ENCODE data around the gene GDF9. TPM values are rescaled to one million over a fixed set of nuclear protein-coding genes. Genes with fewer than 3 reads are reported as not detected.

The GDF9 gene
- total RNA-seq, 1 experiment from 2014 or later, result 0.42 TPM

DNA sequence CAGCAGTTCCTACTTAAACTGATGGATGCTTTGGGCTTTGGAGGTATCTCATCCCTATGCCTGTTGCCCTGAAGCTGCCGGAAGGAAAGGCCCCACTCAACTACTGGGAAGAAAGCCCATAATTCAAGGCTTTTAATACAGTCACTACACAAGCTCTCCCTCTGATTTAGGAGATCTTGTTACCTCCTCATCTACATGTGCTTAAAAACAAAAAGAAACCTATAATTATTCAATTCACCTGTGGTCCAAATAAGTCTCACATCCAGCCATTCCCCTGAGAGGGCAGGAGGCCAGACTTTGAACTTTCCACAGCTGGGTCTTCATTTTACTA is 6.5 kb upstream of the GDF9 start:
- DNase-seq (ENCODE audit: low spot score) (no peak), ATAC-seq (no peak)
- CTCF ChIA-PET, result interaction anchor here (1.3 to 2.2 kb wide), 2 partner anchors 10 to 38 kb away, joined by 3 to 6 read pairs; no protein-coding TSS in a partner anchor

DNA sequence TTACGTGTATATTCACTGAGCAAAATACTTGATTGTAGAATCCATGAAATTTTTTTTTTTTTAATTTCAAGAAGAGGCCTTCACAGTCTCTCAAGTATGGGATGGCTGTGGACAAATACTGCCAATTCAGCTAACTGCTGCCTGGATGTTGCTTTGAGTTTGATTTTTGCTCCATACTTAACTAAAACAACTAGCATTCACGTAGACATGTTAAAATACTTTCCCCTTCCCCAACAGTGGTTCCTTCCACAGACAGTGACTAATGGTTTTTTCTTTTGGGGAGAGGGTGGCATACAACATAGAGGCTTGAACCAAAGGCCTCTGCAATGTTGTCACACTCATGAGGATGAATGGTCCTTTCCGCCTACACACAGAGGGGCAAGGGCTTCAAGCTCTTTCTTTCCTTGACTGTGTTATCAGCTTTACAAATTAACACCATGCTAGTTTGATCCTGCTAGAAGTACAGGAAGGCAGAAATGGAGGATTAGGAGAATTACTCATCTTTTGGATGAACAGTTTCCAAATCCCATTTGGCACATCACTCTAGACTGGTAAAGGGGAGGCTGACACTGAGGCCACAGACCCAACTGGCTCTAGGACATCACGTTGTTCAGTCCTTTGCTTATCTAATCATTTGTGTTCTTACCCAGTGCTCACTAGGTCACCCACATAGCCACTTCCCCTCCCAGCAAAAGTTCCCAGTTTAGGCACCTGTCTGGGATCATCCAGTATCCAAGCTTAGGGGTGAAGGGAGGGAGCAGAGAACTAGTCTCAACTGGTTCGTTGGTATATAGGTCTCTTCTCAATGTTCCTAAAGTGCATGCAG is 5.4 kb upstream of the GDF9 start:
- Mint-ChIP-seq H3K9me3 (no peaks in the 10 kb centered on the region), H3K27ac (no peak overlapping the region), H3K36me3 (peaks cover 27% of the 10 kb centered on the region), H3K4me3 (no peak overlapping the region), H3K27me3 (ENCODE audit: low read depth) (no peaks in the 10 kb centered on the region), H3K4me1 (peaks cover 7% of the 10 kb centered on the region)
- ChIA-PET CTCF (interaction anchor here (1.3 to 1.8 kb wide), 2 partner anchors 37 to 52 kb away, joined by 3 to 7 read pairs; no protein-coding TSS in a partner anchor), POLR2A (no interaction called here)
- ATAC-seq (no peak), DNase-seq (ENCODE audit: low spot score) (no peak)
- TF ChIP-seq GABPB1 (CRISPR knock-in tag; IDR thresholded peaks at IDR 0.05) (no peak), ZBTB21 (CRISPR knock-in tag; IDR thresholded peaks at IDR 0.05; ENCODE audit: borderline replicate concordance) (no peak), ATF1 (CRISPR knock-in tag; IDR thresholded peaks at IDR 0.05) (no peak), TP53 (CRISPR knock-in tag; IDR thresholded peaks at IDR 0.05) (no peak), FOXK1 (CRISPR knock-in tag; IDR thresholded peaks at IDR 0.05) (no peak)
- TF ChIP-seq, protein P1, sequence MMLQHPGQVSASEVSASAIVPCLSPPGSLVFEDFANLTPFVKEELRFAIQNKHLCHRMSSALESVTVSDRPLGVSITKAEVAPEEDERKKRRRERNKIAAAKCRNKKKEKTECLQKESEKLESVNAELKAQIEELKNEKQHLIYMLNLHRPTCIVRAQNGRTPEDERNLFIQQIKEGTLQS (CRISPR knock-in tag; conservative IDR thresholded peaks at IDR 0.05), result no peak
- TF ChIP-seq, protein P2, sequence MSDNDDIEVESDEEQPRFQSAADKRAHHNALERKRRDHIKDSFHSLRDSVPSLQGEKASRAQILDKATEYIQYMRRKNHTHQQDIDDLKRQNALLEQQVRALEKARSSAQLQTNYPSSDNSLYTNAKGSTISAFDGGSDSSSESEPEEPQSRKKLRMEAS (CRISPR knock-in tag; IDR thresholded peaks at IDR 0.05), result no peak
- TF ChIP-seq, protein P3, sequence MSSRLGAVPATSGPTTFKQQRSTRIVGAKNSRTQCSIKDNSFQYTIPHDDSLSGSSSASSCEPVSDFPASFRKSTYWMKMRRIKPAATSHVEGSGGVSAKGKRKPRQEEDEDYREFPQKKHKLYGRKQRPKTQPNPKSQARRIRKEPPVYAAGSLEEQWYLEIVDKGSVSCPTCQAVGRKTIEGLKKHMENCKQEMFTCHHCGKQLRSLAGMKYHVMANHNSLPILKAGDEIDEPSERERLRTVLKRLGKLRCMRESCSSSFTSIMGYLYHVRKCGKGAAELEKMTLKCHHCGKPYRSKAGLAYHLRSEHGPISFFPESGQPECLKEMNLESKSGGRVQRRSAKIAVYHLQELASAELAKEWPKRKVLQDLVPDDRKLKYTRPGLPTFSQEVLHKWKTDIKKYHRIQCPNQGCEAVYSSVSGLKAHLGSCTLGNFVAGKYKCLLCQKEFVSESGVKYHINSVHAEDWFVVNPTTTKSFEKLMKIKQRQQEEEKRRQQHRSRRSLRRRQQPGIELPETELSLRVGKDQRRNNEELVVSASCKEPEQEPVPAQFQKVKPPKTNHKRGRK (CRISPR knock-in tag; IDR thresholded peaks at IDR 0.05; ENCODE audit: borderline replicate concordance), result no peak
- TF ChIP-seq, protein P4, sequence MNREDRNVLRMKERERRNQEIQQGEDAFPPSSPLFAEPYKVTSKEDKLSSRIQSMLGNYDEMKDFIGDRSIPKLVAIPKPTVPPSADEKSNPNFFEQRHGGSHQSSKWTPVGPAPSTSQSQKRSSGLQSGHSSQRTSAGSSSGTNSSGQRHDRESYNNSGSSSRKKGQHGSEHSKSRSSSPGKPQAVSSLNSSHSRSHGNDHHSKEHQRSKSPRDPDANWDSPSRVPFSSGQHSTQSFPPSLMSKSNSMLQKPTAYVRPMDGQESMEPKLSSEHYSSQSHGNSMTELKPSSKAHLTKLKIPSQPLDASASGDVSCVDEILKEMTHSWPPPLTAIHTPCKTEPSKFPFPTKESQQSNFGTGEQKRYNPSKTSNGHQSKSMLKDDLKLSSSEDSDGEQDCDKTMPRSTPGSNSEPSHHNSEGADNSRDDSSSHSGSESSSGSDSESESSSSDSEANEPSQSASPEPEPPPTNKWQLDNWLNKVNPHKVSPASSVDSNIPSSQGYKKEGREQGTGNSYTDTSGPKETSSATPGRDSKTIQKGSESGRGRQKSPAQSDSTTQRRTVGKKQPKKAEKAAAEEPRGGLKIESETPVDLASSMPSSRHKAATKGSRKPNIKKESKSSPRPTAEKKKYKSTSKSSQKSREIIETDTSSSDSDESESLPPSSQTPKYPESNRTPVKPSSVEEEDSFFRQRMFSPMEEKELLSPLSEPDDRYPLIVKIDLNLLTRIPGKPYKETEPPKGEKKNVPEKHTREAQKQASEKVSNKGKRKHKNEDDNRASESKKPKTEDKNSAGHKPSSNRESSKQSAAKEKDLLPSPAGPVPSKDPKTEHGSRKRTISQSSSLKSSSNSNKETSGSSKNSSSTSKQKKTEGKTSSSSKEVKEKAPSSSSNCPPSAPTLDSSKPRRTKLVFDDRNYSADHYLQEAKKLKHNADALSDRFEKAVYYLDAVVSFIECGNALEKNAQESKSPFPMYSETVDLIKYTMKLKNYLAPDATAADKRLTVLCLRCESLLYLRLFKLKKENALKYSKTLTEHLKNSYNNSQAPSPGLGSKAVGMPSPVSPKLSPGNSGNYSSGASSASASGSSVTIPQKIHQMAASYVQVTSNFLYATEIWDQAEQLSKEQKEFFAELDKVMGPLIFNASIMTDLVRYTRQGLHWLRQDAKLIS (CRISPR knock-in tag; IDR thresholded peaks at IDR 0.05; ENCODE audit: borderline replicate concordance), result no peak
- TF ChIP-seq, protein P5, sequence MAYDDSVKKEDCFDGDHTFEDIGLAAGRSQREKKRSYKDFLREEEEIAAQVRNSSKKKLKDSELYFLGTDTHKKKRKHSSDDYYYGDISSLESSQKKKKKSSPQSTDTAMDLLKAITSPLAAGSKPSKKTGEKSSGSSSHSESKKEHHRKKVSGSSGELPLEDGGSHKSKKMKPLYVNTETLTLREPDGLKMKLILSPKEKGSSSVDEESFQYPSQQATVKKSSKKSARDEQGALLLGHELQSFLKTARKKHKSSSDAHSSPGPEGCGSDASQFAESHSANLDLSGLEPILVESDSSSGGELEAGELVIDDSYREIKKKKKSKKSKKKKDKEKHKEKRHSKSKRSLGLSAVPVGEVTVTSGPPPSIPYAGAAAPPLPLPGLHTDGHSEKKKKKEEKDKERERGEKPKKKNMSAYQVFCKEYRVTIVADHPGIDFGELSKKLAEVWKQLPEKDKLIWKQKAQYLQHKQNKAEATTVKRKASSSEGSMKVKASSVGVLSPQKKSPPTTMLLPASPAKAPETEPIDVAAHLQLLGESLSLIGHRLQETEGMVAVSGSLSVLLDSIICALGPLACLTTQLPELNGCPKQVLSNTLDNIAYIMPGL (CRISPR knock-in tag; IDR thresholded peaks at IDR 0.05), result no peak
- TF ChIP-seq, protein P6, sequence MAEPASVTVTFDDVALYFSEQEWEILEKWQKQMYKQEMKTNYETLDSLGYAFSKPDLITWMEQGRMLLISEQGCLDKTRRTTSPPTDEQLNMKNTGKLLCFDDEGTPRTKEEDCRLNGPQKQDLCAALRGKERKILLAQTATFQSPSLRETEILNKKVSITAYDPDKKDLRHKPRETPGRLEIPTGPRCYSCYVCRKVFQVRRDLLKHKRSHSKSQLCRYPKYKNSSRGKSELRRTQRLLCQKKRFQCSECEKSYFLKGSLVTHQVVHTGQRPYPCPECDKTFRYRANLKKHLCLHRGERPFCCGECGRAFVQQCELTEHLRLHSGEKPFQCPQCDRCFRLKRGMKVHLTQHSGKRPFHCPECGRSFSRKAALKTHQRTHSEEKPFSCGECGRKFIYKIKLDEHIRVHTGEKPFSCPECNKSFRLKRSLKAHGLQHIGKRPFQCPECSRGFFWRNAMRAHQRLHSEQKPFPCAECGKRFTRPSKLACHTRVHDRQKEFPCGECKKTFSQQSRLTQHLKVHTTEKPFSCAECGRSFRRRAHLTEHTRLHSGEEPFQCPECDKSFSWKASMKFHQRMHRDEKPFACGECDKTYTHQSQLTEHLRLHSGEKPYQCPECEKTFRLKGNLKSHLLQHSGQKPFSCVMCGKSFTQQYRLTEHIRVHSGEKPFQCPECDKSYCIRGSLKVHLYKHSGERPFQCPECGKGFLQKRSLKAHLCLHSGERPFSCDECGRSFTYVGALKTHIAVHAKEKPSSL (CRISPR knock-in tag; conservative IDR thresholded peaks at IDR 0.05), result no peak

More for the DNA sequence above, 6.5 kb upstream of the GDF9 start:
- Mint-ChIP-seq H3K9me3 (no peaks in the 10 kb centered on the region), H3K4me3 (no peak overlapping the region), H3K4me1 (no peaks in the 10 kb centered on the region), H3K27me3 (ENCODE audit: low read depth) (no peaks in the 10 kb centered on the region), H3K27ac (no peak overlapping the region), H3K36me3 (peaks cover 21% of the 10 kb centered on the region)
- POLR2A ChIA-PET, result no interaction called here
- TF ChIP-seq, protein P7, sequence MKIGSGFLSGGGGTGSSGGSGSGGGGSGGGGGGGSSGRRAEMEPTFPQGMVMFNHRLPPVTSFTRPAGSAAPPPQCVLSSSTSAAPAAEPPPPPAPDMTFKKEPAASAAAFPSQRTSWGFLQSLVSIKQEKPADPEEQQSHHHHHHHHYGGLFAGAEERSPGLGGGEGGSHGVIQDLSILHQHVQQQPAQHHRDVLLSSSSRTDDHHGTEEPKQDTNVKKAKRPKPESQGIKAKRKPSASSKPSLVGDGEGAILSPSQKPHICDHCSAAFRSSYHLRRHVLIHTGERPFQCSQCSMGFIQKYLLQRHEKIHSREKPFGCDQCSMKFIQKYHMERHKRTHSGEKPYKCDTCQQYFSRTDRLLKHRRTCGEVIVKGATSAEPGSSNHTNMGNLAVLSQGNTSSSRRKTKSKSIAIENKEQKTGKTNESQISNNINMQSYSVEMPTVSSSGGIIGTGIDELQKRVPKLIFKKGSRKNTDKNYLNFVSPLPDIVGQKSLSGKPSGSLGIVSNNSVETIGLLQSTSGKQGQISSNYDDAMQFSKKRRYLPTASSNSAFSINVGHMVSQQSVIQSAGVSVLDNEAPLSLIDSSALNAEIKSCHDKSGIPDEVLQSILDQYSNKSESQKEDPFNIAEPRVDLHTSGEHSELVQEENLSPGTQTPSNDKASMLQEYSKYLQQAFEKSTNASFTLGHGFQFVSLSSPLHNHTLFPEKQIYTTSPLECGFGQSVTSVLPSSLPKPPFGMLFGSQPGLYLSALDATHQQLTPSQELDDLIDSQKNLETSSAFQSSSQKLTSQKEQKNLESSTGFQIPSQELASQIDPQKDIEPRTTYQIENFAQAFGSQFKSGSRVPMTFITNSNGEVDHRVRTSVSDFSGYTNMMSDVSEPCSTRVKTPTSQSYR (CRISPR knock-in tag; IDR thresholded peaks at IDR 0.05), result no peak
- TF ChIP-seq TEAD4 (CRISPR knock-in tag; IDR thresholded peaks at IDR 0.05), result no peak
- TF ChIP-seq IRF2 (CRISPR knock-in tag; IDR thresholded peaks at IDR 0.05; ENCODE audit: borderline replicate concordance, low read depth), result no peak
- TF ChIP-seq JAZF1 (CRISPR knock-in tag; IDR thresholded peaks at IDR 0.05), result no peak
- no peak for TF ChIP-seq ZNF138 (CRISPR knock-in tag; conservative IDR thresholded peaks at IDR 0.05)
- TF ChIP-seq, protein P6 (CRISPR knock-in tag; conservative IDR thresholded peaks at IDR 0.05), result no peak
- no peak for TF ChIP-seq CBFB (CRISPR knock-in tag; IDR thresholded peaks at IDR 0.05; ENCODE audit: low read depth)
- no peak for TF ChIP-seq ZNF671 (CRISPR knock-in tag; IDR thresholded peaks at IDR 0.05)
